ENCODE results near the gene S100A11. TPM values are rescaled to one million over a fixed set of nuclear protein-coding genes. Genes with fewer than 3 reads are reported as not detected.

Gene S100A11
- total and polyA plus RNA-seq, 9 of the 15 experiments (the other 6 are each of a cell fraction or from before 2014, with no cell fraction given), result 131 to 808 (median 235) TPM

GRCh38 chr1:152034654-152035538 lies 1.9 kb downstream of the S100A11 start (continued):
- TF ChIP-seq ZBTB40 (IDR thresholded peaks at IDR 0.05), result no peak
- TF ChIP-seq ZBTB40 (CRISPR knock-in tag; IDR thresholded peaks at IDR 0.05), result no peak
- no peak for TF ChIP-seq FIP1L1 (IDR thresholded peaks at IDR 0.05; ENCODE audit: low read depth, low read length, poor library complexity, severe bottlenecking)
- TF ChIP-seq NEUROD1 (IDR thresholded peaks at IDR 0.05; ENCODE audit: borderline replicate concordance, low read depth, low read length, partially characterized antibody), result peak; percentile 12
- no peak for TF ChIP-seq ZNF133 (CRISPR knock-in tag; IDR thresholded peaks at IDR 0.05)
- TF ChIP-seq DACH1 (IDR thresholded peaks at IDR 0.05; ENCODE audit: partially characterized antibody), result no peak
- no peak for TF ChIP-seq ZNF347 (CRISPR knock-in tag; IDR thresholded peaks at IDR 0.05; ENCODE audit: low read depth)
- TF ChIP-seq, protein P1, sequence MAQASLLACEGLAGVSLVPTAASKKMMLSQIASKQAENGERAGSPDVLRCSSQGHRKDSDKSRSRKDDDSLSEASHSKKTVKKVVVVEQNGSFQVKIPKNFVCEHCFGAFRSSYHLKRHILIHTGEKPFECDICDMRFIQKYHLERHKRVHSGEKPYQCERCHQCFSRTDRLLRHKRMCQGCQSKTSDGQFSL (CRISPR knock-in tag; IDR thresholded peaks at IDR 0.05), result no peak
- TF ChIP-seq, protein P1 (tag; IDR thresholded peaks at IDR 0.05), result no peak
- no peak for TF ChIP-seq ZNF57 (CRISPR knock-in tag; IDR thresholded peaks at IDR 0.05)
- TF ChIP-seq CBX1 (IDR thresholded peaks at IDR 0.05; ENCODE audit: low read depth), result no peak
- no peak for TF ChIP-seq ZHX1 (conservative IDR thresholded peaks at IDR 0.05; ENCODE audit: low read length)
- TF ChIP-seq MYC (IDR thresholded peaks at IDR 0.05; ENCODE audit: low read depth, low read length), result peak; percentile 73
- TF ChIP-seq MYC (CRISPR knock-in tag; IDR thresholded peaks at IDR 0.05; ENCODE audit: borderline replicate concordance, low read depth), result no peak
- peak; percentile 6; the same call in 1 of the 2 replicates for TF ChIP-seq CHCHD3 (CRISPR knock-in tag; IDR thresholded peaks at IDR 0.05)
